PC-3 (cell line): ENCODE measurements around the gene CDH22.

ENCODE experiments used
- EZH2 ChIP-seq: fragments of 300-600 bp; sonication (generic); IDR thresholded peaks from one replicate; pipeline ENCODE4 v1.6.1; 2017; ENCODE audit warnings: antibody characterized with exemption, mild to moderate bottlenecking, low read length; ENCODE audit not compliant: unreplicated experiment
- TF ChIP-seq, protein P1 (sequence below): fragments of 300-600 bp; sonication (generic); conservative IDR thresholded peaks from 2 replicates; pipeline ENCODE4 v1.5.1; 2017; ENCODE audit warnings: antibody characterized with exemption, low read depth, mild to moderate bottlenecking, low read length

DNA sequence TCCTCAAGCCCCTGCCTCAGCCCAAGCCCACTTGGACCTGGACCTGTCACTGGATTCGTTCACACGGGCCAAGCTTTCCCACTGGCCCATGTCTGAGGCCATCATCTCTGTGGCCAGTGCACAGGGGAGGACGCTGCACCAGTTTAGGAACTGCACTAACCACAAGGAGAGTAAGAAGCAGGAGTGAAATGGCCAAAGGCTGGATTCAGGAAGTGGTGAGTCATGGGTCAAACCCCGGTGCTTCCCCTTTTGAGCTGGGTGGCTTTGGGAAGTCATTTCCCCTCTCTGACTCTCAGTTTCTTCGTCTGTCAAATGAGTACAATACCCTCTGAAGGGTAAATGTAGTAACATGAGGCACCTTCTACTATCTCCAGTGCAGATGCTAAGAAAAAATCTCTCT is 102.3 kb downstream of the CDH22 start:
- TF ChIP-seq, protein P1, sequence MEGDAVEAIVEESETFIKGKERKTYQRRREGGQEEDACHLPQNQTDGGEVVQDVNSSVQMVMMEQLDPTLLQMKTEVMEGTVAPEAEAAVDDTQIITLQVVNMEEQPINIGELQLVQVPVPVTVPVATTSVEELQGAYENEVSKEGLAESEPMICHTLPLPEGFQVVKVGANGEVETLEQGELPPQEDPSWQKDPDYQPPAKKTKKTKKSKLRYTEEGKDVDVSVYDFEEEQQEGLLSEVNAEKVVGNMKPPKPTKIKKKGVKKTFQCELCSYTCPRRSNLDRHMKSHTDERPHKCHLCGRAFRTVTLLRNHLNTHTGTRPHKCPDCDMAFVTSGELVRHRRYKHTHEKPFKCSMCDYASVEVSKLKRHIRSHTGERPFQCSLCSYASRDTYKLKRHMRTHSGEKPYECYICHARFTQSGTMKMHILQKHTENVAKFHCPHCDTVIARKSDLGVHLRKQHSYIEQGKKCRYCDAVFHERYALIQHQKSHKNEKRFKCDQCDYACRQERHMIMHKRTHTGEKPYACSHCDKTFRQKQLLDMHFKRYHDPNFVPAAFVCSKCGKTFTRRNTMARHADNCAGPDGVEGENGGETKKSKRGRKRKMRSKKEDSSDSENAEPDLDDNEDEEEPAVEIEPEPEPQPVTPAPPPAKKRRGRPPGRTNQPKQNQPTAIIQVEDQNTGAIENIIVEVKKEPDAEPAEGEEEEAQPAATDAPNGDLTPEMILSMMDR: no peak
- no peak for TF ChIP-seq EZH2
